Vagina (tissue), 2 donors: ENCODE data around the gene GLT6D1. TPM values are rescaled to one million over a fixed set of nuclear protein-coding genes. Genes with fewer than 3 reads are reported as not detected.
A peak's percentile ranks its signal among the peaks of the same experiment; 100 is the strongest.

ENCODE experiments used
- DNase-seq, 2 donors: peaks; one replicate each; pipeline ENCODE4 v3.0.0-alpha.2; 2017; ENCODE audit errors: extremely low spot score in 2 of 2
- H3K27ac ChIP-seq: fragments of 200-600 bp; sonication (generic); one replicate; pipeline ENCODE4 v1.5.1; 2019
- H3K27me3 ChIP-seq: fragments of 200-600 bp; sonication (generic); one replicate; pipeline ENCODE4 v1.5.1; 2019
- H3K36me3 ChIP-seq, 2 donors: fragments of 200-600 bp; sonication (generic); one replicate each; pipeline ENCODE4 v1.5.1; 2017 to 2019
- H3K4me1 ChIP-seq: fragments of 200-600 bp; sonication (generic); one replicate; pipeline ENCODE4 v1.5.1; 2019
- H3K4me3 ChIP-seq, 2 donors: fragments of 200-600 bp; sonication (generic); 1 replicate in 1 of 2; 2 replicates in 1 of 2; pipeline ENCODE4 v1.5.1; 2016 to 2019
- H3K9me3 ChIP-seq: fragments of 200-600 bp; sonication (generic); one replicate; pipeline ENCODE4 v1.5.1; 2019
- POLR2A ChIP-seq, 2 donors: fragments of 450-650 bp; IDR thresholded peaks; one replicate each; pipeline ENCODE4 v1.6.1; 2017; ENCODE audit warnings: antibody characterized with exemption in 2 of 2, mild to moderate bottlenecking in 2 of 2, moderate library complexity in 2 of 2
- POLR2AphosphoS5 ChIP-seq, 2 donors: sonication (generic); formaldehyde crosslinking; IDR thresholded peaks; one replicate each; pipeline ENCODE4 v1.9.0; 2017; ENCODE audit warnings: antibody characterized with exemption in 2 of 2, mild to moderate bottlenecking in 2 of 2, low read depth in 1 of 2; ENCODE audit not compliant: insufficient read depth in 1 of 2
- intact Hi-C: fragments of 100-400 bp; cut with DNase I; formaldehyde crosslinking; loops from one replicate; pipeline ENCODE4 v1.15.1; 2023
- total RNA-seq: library from RNA; depleted of rRNA; stranded (reverse); fragments of >200 nt; gene quantifications from one replicate; pipeline ENCODE4 v1.2.3, GENCODE V29; 2016
- TF ChIP-seq, protein P1 (sequence below), 3 experiments: fragments of 450-650 bp in 2 of 3; fragments of 200-600 bp in 1 of 3; sonication (generic) in 1 of 3; IDR thresholded peaks; one replicate each; pipeline ENCODE4 v1.5.1; 2017 to 2019; ENCODE audit warnings: antibody characterized with exemption in 3 of 3, mild to moderate bottlenecking in 2 of 3, moderate library complexity in 2 of 3

GLT6D1 gene
- total RNA-seq, 1 donor from 2014 or later = not detected

DNA sequence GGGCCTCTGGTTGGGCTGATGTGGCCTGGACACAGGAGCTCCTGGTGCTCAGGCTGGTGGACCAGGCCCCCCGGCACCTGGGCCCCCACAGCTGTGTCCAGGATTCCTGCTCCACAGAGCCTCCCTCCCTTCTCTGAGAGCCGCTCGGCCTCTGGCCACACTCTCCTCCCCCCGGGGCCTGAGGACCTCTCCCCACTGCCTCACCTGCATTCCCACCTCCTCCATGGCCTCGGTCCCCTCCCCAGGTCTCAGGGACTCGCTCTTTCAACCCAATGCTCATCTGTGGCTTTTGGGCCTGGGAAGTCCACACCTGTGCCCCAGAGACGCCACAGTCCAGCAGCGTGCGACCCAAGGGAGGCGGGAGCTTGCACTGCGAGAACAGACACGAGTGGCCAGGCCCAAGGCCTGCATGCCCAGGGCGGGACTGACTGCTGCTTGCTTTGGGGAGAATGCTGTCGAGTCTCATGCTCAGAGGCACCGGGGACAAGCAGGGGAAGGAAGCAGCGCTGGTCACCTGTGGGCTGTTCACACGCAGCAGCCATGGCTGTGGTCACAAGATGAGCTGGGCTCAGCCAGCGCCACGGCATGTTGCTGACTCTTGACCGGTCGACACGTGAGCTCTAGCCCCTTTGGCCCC lies 63.2 kb downstream of the GLT6D1 start:
- intact Hi-C loops = no loop called here
- DNase-seq = peak; percentile 67 to 95
- H3K36me3 ChIP-seq = no peaks in the 10 kb centered on the region
- H3K27me3 ChIP-seq = no peaks in the 10 kb centered on the region
- no peak overlapping the region for H3K27ac ChIP-seq
- H3K4me1 ChIP-seq = no peaks in the 10 kb centered on the region
- no peak overlapping the region for H3K4me3 ChIP-seq
- TF ChIP-seq, protein P1, sequence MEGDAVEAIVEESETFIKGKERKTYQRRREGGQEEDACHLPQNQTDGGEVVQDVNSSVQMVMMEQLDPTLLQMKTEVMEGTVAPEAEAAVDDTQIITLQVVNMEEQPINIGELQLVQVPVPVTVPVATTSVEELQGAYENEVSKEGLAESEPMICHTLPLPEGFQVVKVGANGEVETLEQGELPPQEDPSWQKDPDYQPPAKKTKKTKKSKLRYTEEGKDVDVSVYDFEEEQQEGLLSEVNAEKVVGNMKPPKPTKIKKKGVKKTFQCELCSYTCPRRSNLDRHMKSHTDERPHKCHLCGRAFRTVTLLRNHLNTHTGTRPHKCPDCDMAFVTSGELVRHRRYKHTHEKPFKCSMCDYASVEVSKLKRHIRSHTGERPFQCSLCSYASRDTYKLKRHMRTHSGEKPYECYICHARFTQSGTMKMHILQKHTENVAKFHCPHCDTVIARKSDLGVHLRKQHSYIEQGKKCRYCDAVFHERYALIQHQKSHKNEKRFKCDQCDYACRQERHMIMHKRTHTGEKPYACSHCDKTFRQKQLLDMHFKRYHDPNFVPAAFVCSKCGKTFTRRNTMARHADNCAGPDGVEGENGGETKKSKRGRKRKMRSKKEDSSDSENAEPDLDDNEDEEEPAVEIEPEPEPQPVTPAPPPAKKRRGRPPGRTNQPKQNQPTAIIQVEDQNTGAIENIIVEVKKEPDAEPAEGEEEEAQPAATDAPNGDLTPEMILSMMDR (IDR thresholded peaks at IDR 0.05) = no peak
- TF ChIP-seq POLR2AphosphoS5 (IDR thresholded peaks at IDR 0.05; ENCODE audit: insufficient read depth in 1 of 2, low read depth in 1 of 2) = no peak
- H3K9me3 ChIP-seq = no peaks in the 10 kb centered on the region

DNA sequence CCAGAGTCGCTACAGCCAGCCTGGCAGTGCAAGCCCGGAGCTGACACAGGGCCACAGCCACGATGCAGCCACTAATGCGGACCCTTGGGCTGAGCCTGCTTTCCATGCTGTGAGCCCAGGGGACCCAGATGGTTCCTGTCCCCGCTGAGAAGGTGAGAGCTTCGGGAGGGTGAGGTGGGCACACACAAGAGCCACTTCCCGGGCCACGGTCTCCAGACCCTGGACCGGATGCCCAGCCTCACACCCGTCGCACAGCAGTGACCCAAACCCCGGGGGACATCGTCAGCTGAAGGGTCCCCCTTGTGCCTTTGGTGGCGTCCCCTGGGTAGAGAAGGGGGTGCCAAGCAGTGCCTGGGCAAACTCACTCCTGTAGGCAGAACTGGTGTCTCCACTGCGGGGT lies 64.4 kb downstream of the GLT6D1 start:
- Histone ChIP-seq H3K27me3 (no peaks in the 10 kb centered on the region), H3K36me3 (no peaks in the 10 kb centered on the region), H3K4me3 (no peak overlapping the region), H3K27ac (no peak overlapping the region), H3K4me1 (no peaks in the 10 kb centered on the region), H3K9me3 (no peaks in the 10 kb centered on the region)
- TF ChIP-seq POLR2A (IDR thresholded peaks at IDR 0.05) (no peak), POLR2AphosphoS5 (IDR thresholded peaks at IDR 0.05; ENCODE audit: insufficient read depth in 1 of 2, low read depth in 1 of 2) (no peak)
- TF ChIP-seq, protein P1 (IDR thresholded peaks at IDR 0.05) = no peak
- intact Hi-C loops = no loop called here
- peak; percentile 64 to 91 for DNase-seq

DNA sequence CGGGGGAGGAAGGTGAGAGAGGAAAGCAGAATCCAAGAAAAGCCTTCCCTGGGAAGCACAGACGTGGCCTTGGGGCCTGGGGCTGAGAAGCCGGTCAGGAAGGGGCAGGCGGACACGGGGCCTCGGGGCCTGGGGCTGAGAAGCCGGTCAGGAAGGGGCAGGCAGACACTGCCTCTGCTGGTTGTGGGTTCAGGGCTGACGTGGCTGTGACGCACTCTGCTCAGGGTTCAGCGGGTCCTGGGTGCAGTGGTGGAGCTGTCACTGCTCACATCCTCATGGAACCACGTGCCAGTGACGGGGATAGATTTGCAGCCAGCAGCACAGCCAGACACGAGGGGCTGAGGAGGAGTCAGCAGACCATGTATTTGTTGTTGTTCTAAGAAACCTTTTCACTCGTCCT lies 65.0 kb downstream of the GLT6D1 start:
- intact Hi-C loops = no loop called here
- DNase-seq = peak in 1 of 2 donors; percentile 27

More for the DNA sequence above, 65.0 kb downstream of the GLT6D1 start:
- Histone ChIP-seq H3K4me1 (no peaks in the 10 kb centered on the region), H3K4me3 (no peak overlapping the region), H3K9me3 (no peaks in the 10 kb centered on the region), H3K27ac (no peak overlapping the region), H3K27me3 (no peaks in the 10 kb centered on the region), H3K36me3 (no peaks in the 10 kb centered on the region)
- TF ChIP-seq POLR2AphosphoS5 (IDR thresholded peaks at IDR 0.05; ENCODE audit: insufficient read depth in 1 of 2, low read depth in 1 of 2) = no peak
- no peak for TF ChIP-seq POLR2A (IDR thresholded peaks at IDR 0.05)
- TF ChIP-seq, protein P1 (IDR thresholded peaks at IDR 0.05) = no peak

Other genes starting within 250 kb of the GLT6D1 start
- 7.9 TPM for gene PPP1R26, start 159.8 kb downstream of the GLT6D1 start, total RNA-seq
- 50.1 TPM for gene MRPS2, start 138.9 kb downstream of the GLT6D1 start, total RNA-seq
- not detected for gene LCN1, start 118.1 kb downstream of the GLT6D1 start, total RNA-seq
- not detected for gene OBP2A, start 93.4 kb downstream of the GLT6D1 start, total RNA-seq
- gene PAEP, start 77.8 kb downstream of the GLT6D1 start, total RNA-seq = not detected
- not detected for gene LCN9, start 23.8 kb upstream of the GLT6D1 start, total RNA-seq
- gene SOHLH1, start 59.9 kb upstream of the GLT6D1 start, total RNA-seq = not detected
- not detected for gene KCNT1, start 62.6 kb upstream of the GLT6D1 start, total RNA-seq